Activated CD4-positive, alpha-beta memory T cell treated with anti-CD3 and anti-CD28 coated beads, Interleukin-2, amount 10 ng/mL, durations not matched to agents 7 days and 5 days (primary cell): ENCODE measurements around the gene TAP1. TPM values are rescaled to one million over a fixed set of nuclear protein-coding genes. Genes with fewer than 3 reads are reported as not detected.

Experiments
- CTCF ChIA-PET: fragments of 350-600 bp; sonication (Branson Sonifier 250); formaldehyde crosslinking; loops from one replicate; lab custom pipeline; 2021; ENCODE audit warnings: antibody characterized with exemption, inconsistent platforms; lab: Charles Lee
- POLR2A ChIA-PET: fragments of 350-600 bp; sonication (Branson Sonifier 250); formaldehyde crosslinking; loops from one replicate; lab custom pipeline; 2021; ENCODE audit warnings: antibody characterized with exemption; lab: Charles Lee
- DNase-seq: peaks from one replicate; pipeline ENCODE4 v3.0.0-alpha.2; 2020
- H3K27ac Mint-ChIP-seq: one replicate; pipeline ENCODE4 v1.8.0; 2021; ENCODE audit warnings: mild to moderate bottlenecking, mixed read lengths
- H3K27me3 Mint-ChIP-seq: one replicate; pipeline ENCODE4 v1.8.0; 2021; ENCODE audit warnings: mixed read lengths
- H3K36me3 Mint-ChIP-seq: one replicate; pipeline ENCODE4 v1.8.0; 2021; ENCODE audit warnings: low read depth, mixed read lengths
- H3K4me1 Mint-ChIP-seq: one replicate; pipeline ENCODE4 v1.8.0; 2021; ENCODE audit warnings: mixed read lengths
- H3K4me3 Mint-ChIP-seq: one replicate; pipeline ENCODE4 v1.8.0; 2021; ENCODE audit warnings: mild to moderate bottlenecking, mixed read lengths
- H3K9me3 Mint-ChIP-seq: one replicate; pipeline ENCODE4 v1.8.0; 2021; ENCODE audit warnings: mixed read lengths
- total RNA-seq, 2 experiments: library from RNA; stranded (reverse); gene quantifications; one replicate each; pipeline ENCODE4 v1.2.3, GENCODE V29; 2021

The TAP1 gene
- 100 to 1,000 TPM; 410 to 412 TPM for total RNA-seq

GRCh38 chr6:32853541-32854375 lies at the start of gene TAP1, which contains the start of gene PSMB9:
Gene TAP1, minus strand, starts transcription at chr6:32853704. Its CDS starts 68 bp downstream, at chr6:32853636.
Gene PSMB9, plus strand, starts transcription at chr6:32854192. Its CDS starts 38 bp downstream, at chr6:32854230.
- Mint-ChIP-seq H3K4me3 (peak within 1 kb of the TSS; percentile 100), H3K36me3 (peaks cover 91% of the 10 kb centered on the region)
- POLR2A ChIA-PET, result interaction anchor here (0.8 to 9.4 kb wide), 28 partner anchors 11 to 1189 kb away, joined by 3 to 1055 read pairs (median 4); partner anchors contain the start of genes ATF6B, BRD2, GPANK1 and GPSM3

GRCh38 chr6:32895006-32895345 lies 41.5 kb upstream of the TAP1 start:
- CTCF ChIA-PET, result interaction anchor here (0.7 to 3.3 kb wide), 16 partner anchors 9 to 353 kb away, joined by 3 to 21 read pairs (median 6); partner anchors contain the start of genes BRD2, HLA-DMA and TAP2
- Mint-ChIP-seq H3K4me3 (peak overlapping the region; percentile 99), H3K27me3 (peaks cover 7% of the 10 kb centered on the region), H3K27ac (peak overlapping the region; percentile 91), H3K4me1 (peaks cover 40% of the 10 kb centered on the region), H3K36me3 (peaks cover 17% of the 10 kb centered on the region), H3K9me3 (no peaks in the 10 kb centered on the region)
- DNase-seq, result no peak
- POLR2A ChIA-PET, result interaction anchor here (0.9 to 7.6 kb wide), 20 partner anchors 9 to 376 kb away, joined by 3 to 179 read pairs (median 4); partner anchors contain the start of genes BRD2, HLA-DMA, PSMB9 and RING1

More at GRCh38 chr6:32853541-32854375, at the start of gene TAP1, which contains the start of gene PSMB9:
- CTCF ChIA-PET, result interaction anchor here (0.6 to 9.6 kb wide), 20 partner anchors 9 to 395 kb away, joined by 3 to 337 read pairs (median 6); partner anchors contain the start of genes BRD2, HLA-DMA, PSMB8 and RING1
- Mint-ChIP-seq H3K9me3 (no peaks in the 10 kb centered on the region), H3K27me3 (no peaks in the 10 kb centered on the region), H3K27ac (peak within 1 kb of the TSS; percentile 99), H3K4me1 (peaks cover 59% of the 10 kb centered on the region)
- peak; percentile 95 for DNase-seq

GRCh38 chr6:32894085-32895005 lies 40.8 kb upstream of the TAP1 start:
- Mint-ChIP-seq H3K36me3 (peaks cover 17% of the 10 kb centered on the region), H3K9me3 (no peaks in the 10 kb centered on the region), H3K4me3 (peak overlapping the region; percentile 99), H3K27me3 (peaks cover 8% of the 10 kb centered on the region), H3K4me1 (peaks cover 40% of the 10 kb centered on the region), H3K27ac (peak overlapping the region; percentile 91)
- POLR2A ChIA-PET, result interaction anchor here (0.6 to 7.6 kb wide), 29 partner anchors 9 to 377 kb away, joined by 3 to 179 read pairs (median 4); partner anchors contain the start of genes BRD2, HLA-DMA, PSMB9 and RING1
- DNase-seq, result peak; percentile 95
- CTCF ChIA-PET, result interaction anchor here (0.7 to 2.5 kb wide), 17 partner anchors 8 to 354 kb away, joined by 3 to 17 read pairs (median 5); partner anchors contain the start of genes BRD2, HLA-DMA and TAP2

- Mint-ChIP-seq H3K4me3 (no peak overlapping the region), H3K36me3 (peaks cover 3% of the 10 kb centered on the region), H3K9me3 (no peaks in the 10 kb centered on the region), H3K27me3 (peaks cover 8% of the 10 kb centered on the region), H3K27ac (no peak overlapping the region), H3K4me1 (peaks cover 16% of the 10 kb centered on the region)
- DNase-seq, result no peak
- ChIA-PET CTCF (interaction anchor here (0.6 to 2.2 kb wide), 4 partner anchors 19 to 58 kb away, joined by 3 to 5 read pairs (median 4); partner anchors contain the start of gene TAP2), POLR2A (interaction anchor here (1.2 to 7.6 kb wide), 2 partner anchors 79 to 81 kb away, joined by 6 to 179 read pairs; partner anchors contain the start of gene BRD2)
Measured at GRCh38 chr6:32890831-32891230, 37.3 kb upstream of the TAP1 start.

- CTCF ChIA-PET, result interaction anchor here (0.6 to 2.2 kb wide), 9 partner anchors 11 to 192 kb away, joined by 3 to 10 read pairs (median 3); no protein-coding TSS in a partner anchor
- POLR2A ChIA-PET, result interaction anchor here (1.2 kb wide), 1 partner anchor 82 kb away, joined by 6 read pairs; no protein-coding TSS in a partner anchor
- H3K36me3 Mint-ChIP-seq, result no peaks in the 10 kb centered on the region
- H3K4me3 Mint-ChIP-seq, result no peak overlapping the region
- H3K27ac Mint-ChIP-seq, result no peak overlapping the region
- H3K9me3 Mint-ChIP-seq, result no peaks in the 10 kb centered on the region
- peaks cover 8% of the 10 kb centered on the region for H3K27me3 Mint-ChIP-seq
- DNase-seq, result no peak
- peaks cover 5% of the 10 kb centered on the region for H3K4me1 Mint-ChIP-seq
Measured at GRCh38 chr6:32889533-32889932, 36.0 kb upstream of the TAP1 start.

- Mint-ChIP-seq H3K27ac (no peak overlapping the region), H3K4me1 (peaks cover 3% of the 10 kb centered on the region), H3K36me3 (no peaks in the 10 kb centered on the region), H3K4me3 (no peak overlapping the region), H3K27me3 (peaks cover 8% of the 10 kb centered on the region), H3K9me3 (no peaks in the 10 kb centered on the region)
- ChIA-PET POLR2A (interaction anchor here (1.0 kb wide), 2 partner anchors 84 to 86 kb away, joined by 3 read pairs; no protein-coding TSS in a partner anchor), CTCF (interaction anchor here (2.0 to 2.2 kb wide), 2 partner anchors 66 to 96 kb away, joined by 4 to 10 read pairs; no protein-coding TSS in a partner anchor)
- no peak for DNase-seq
Measured at GRCh38 chr6:32888576-32888975, 35.1 kb upstream of the TAP1 start.

- H3K4me3 Mint-ChIP-seq, result no peak overlapping the region
- DNase-seq, result no peak
- H3K9me3 Mint-ChIP-seq, result no peaks in the 10 kb centered on the region
- no peaks in the 10 kb centered on the region for H3K36me3 Mint-ChIP-seq
- H3K4me1 Mint-ChIP-seq, result no peaks in the 10 kb centered on the region
- CTCF ChIA-PET, result interaction anchor here (2.2 to 4.1 kb wide), 2 partner anchors 66 to 97 kb away, joined by 10 to 43 read pairs; partner anchors contain the start of gene HLA-DMA
- no peak overlapping the region for H3K27ac Mint-ChIP-seq
- H3K27me3 Mint-ChIP-seq, result peaks cover 8% of the 10 kb centered on the region
- POLR2A ChIA-PET, result interaction anchor here (1.0 kb wide), 1 partner anchor 87 kb away, joined by 3 read pairs; no protein-coding TSS in a partner anchor
Measured at GRCh38 chr6:32887616-32888015, 34.1 kb upstream of the TAP1 start.

GRCh38 chr6:32886681-32887383 lies 33.3 kb upstream of the TAP1 start:
- Mint-ChIP-seq H3K4me3 (no peak overlapping the region), H3K9me3 (no peaks in the 10 kb centered on the region), H3K36me3 (no peaks in the 10 kb centered on the region), H3K27me3 (peaks cover 8% of the 10 kb centered on the region), H3K4me1 (peaks cover 2% of the 10 kb centered on the region), H3K27ac (no peak overlapping the region)
- no peak for DNase-seq
- ChIA-PET POLR2A (interaction anchor here (1.4 to 2.2 kb wide), 2 partner anchors 85 to 97 kb away, joined by 9 to 18 read pairs; no protein-coding TSS in a partner anchor), CTCF (interaction anchor here (1.0 to 5.7 kb wide), 13 partner anchors 8 to 104 kb away, joined by 3 to 70 read pairs (median 7); partner anchors contain the start of genes BRD2 and HLA-DMA)

- Mint-ChIP-seq H3K27me3 (peaks cover 4% of the 10 kb centered on the region), H3K4me1 (peaks cover 2% of the 10 kb centered on the region), H3K36me3 (peaks cover 5% of the 10 kb centered on the region), H3K27ac (no peak overlapping the region), H3K9me3 (no peaks in the 10 kb centered on the region), H3K4me3 (no peak overlapping the region)
- ChIA-PET POLR2A (interaction anchor here (0.7 to 2.2 kb wide), 8 partner anchors 8 to 99 kb away, joined by 3 to 18 read pairs (median 4); no protein-coding TSS in a partner anchor), CTCF (interaction anchor here (0.5 to 5.7 kb wide), 23 partner anchors 9 to 258 kb away, joined by 3 to 70 read pairs (median 6); partner anchors contain the start of genes BRD2, HLA-DMA and TAP2)
- DNase-seq, result no peak
Measured at GRCh38 chr6:32885698-32886286, 32.3 kb upstream of the TAP1 start.

GRCh38 chr6:32883789-32884188 lies 30.3 kb upstream of the TAP1 start:
- Mint-ChIP-seq H3K27me3 (no peaks in the 10 kb centered on the region), H3K9me3 (no peaks in the 10 kb centered on the region), H3K4me3 (no peak overlapping the region), H3K36me3 (peaks cover 18% of the 10 kb centered on the region), H3K4me1 (peaks cover 2% of the 10 kb centered on the region), H3K27ac (no peak overlapping the region)
- no peak for DNase-seq
- ChIA-PET POLR2A (interaction anchor here (1.3 kb wide), 1 partner anchor 88 kb away, joined by 3 read pairs; no protein-coding TSS in a partner anchor), CTCF (interaction anchor here (1.1 to 5.7 kb wide), 3 partner anchors 70 to 101 kb away, joined by 3 to 70 read pairs (median 43); partner anchors contain the start of gene HLA-DMA)
